Activated CD4-positive, CD25-positive, alpha-beta regulatory T cell treated with anti-CD3 and anti-CD28 coated beads, Interleukin-2, amount 50 U/mL, for 24 hours (primary cell): Measurements from ENCODE around the gene CAPNS1.
"Not testable (repeated sequence)": the region's sequence is repeated elsewhere in the genome, so short reads cannot be mapped to it uniquely, and the experiment has no call there.

Experiments used
- ATAC-seq, 2 donors: fragments of 150-1000 bp; cut with Tn5 transposase; one replicate each; pipeline ENCODE4 v1.10.0; 2021; ENCODE audit warnings: mild to moderate bottlenecking in 1 of 2, moderate library complexity in 1 of 2

CAPNS1 gene

GRCh38 chr19:36151144-36152018 lies 11.5 kb downstream of the CAPNS1 start:
- ATAC-seq: no peak

GRCh38 chr19:36152019-36152351 lies 12.1 kb downstream of the CAPNS1 start:
- no peak for ATAC-seq

GRCh38 chr19:36152352-36153091 lies 12.7 kb downstream of the CAPNS1 start, which contains the start of gene COX7A1:
TSS of gene COX7A1 (minus strand) at chr19:36152447. CDS start at chr19:36152407, 40 bp downstream.
- no peak for ATAC-seq

- no peak for ATAC-seq
Measured at GRCh38 chr19:36153126-36153525, 13.3 kb downstream of the CAPNS1 start.

- no peak for ATAC-seq
Measured at GRCh38 chr19:36160821-36161596, 21.1 kb downstream of the CAPNS1 start.

- no peak for ATAC-seq
Measured at GRCh38 chr19:36163813-36164212, 23.9 kb downstream of the CAPNS1 start.

GRCh38 chr19:36169084-36169760 lies 29.4 kb downstream of the CAPNS1 start:
- no peak for ATAC-seq

GRCh38 chr19:36172852-36173251 lies 33.0 kb downstream of the CAPNS1 start:
- ATAC-seq: no peak

- not testable (repeated sequence) for ATAC-seq
Measured at GRCh38 chr19:36173846-36174245, 34.0 kb downstream of the CAPNS1 start.

- not testable (repeated sequence) for ATAC-seq
Measured at GRCh38 chr19:36179077-36179476, 39.2 kb downstream of the CAPNS1 start.

GRCh38 chr19:36182612-36183244 lies 42.9 kb downstream of the CAPNS1 start:
- ATAC-seq: no peak

- ATAC-seq: no peak
Measured at GRCh38 chr19:36183245-36183628, 43.4 kb downstream of the CAPNS1 start.

- not testable (repeated sequence) for ATAC-seq
Measured at GRCh38 chr19:36186722-36187121, 46.9 kb downstream of the CAPNS1 start.

GRCh38 chr19:36196249-36196648 lies 56.4 kb downstream of the CAPNS1 start:
- ATAC-seq: no peak

GRCh38 chr19:36198119-36198518 lies 58.3 kb downstream of the CAPNS1 start:
- no peak for ATAC-seq
